ENCODE data around the gene CDCA7L.
"Not testable (repeated sequence)": the region's sequence is repeated elsewhere in the genome, so short reads cannot be mapped to it uniquely, and the experiment has no call there.

Gene CDCA7L

GRCh38 chr7:21883069-21883468, 62.6 kb downstream of the CDCA7L start:
- H3K4me3 Mint-ChIP-seq: no peak overlapping the region
- no peak for TF ChIP-seq CTCF (IDR thresholded peaks at IDR 0.05; ENCODE audit: unreplicated experiment in 3 of 3)
- H3K36me3 Mint-ChIP-seq (ENCODE audit: low read depth): peaks cover 3% of the 10 kb centered on the region
- H3K27me3 Mint-ChIP-seq (ENCODE audit: low read depth): no peaks in the 10 kb centered on the region
- no peaks in the 10 kb centered on the region for H3K4me1 Mint-ChIP-seq
- H3K9me3 Mint-ChIP-seq: no peaks in the 10 kb centered on the region
- H3K27ac Mint-ChIP-seq: no peak overlapping the region

GRCh38 chr7:21869785-21870402, 75.8 kb downstream of the CDCA7L start:
- Mint-ChIP-seq H3K4me1 (no peaks in the 10 kb centered on the region), H3K27ac (no peak overlapping the region), H3K36me3 (ENCODE audit: low read depth) (no peaks in the 10 kb centered on the region), H3K9me3 (no peaks in the 10 kb centered on the region), H3K4me3 (no peak overlapping the region), H3K27me3 (ENCODE audit: low read depth) (no peaks in the 10 kb centered on the region)
- no peak for TF ChIP-seq CTCF (IDR thresholded peaks at IDR 0.05; ENCODE audit: unreplicated experiment in 3 of 3)

GRCh38 chr7:21868576-21868850, 77.2 kb downstream of the CDCA7L start:
- no peak overlapping the region for H3K4me3 Mint-ChIP-seq
- H3K27ac Mint-ChIP-seq: peak overlapping the region in 1 of 3 experiments; percentile 69
- H3K4me1 Mint-ChIP-seq: no peaks in the 10 kb centered on the region
- no peaks in the 10 kb centered on the region for H3K36me3 Mint-ChIP-seq (ENCODE audit: low read depth)
- TF ChIP-seq CTCF (IDR thresholded peaks at IDR 0.05; ENCODE audit: unreplicated experiment in 3 of 3): no peak
- no peaks in the 10 kb centered on the region for H3K27me3 Mint-ChIP-seq (ENCODE audit: low read depth)
- no peaks in the 10 kb centered on the region for H3K9me3 Mint-ChIP-seq

GRCh38 chr7:21867816-21868575, 77.7 kb downstream of the CDCA7L start:
- Mint-ChIP-seq H3K4me1 (no peaks in the 10 kb centered on the region), H3K27me3 (ENCODE audit: low read depth) (no peaks in the 10 kb centered on the region), H3K4me3 (no peak overlapping the region), H3K36me3 (ENCODE audit: low read depth) (no peaks in the 10 kb centered on the region), H3K27ac (peak overlapping the region in 1 of 3 experiments; percentile 69), H3K9me3 (no peaks in the 10 kb centered on the region)
- TF ChIP-seq CTCF (IDR thresholded peaks at IDR 0.05; ENCODE audit: unreplicated experiment in 3 of 3): no peak

- peak overlapping the region in 1 of 3 experiments; percentile 42 for H3K27ac Mint-ChIP-seq
- H3K4me3 Mint-ChIP-seq: no peak overlapping the region
- no peaks in the 10 kb centered on the region for H3K9me3 Mint-ChIP-seq
- no peaks in the 10 kb centered on the region for H3K27me3 Mint-ChIP-seq (ENCODE audit: low read depth)
- no peak for TF ChIP-seq CTCF (IDR thresholded peaks at IDR 0.05; ENCODE audit: unreplicated experiment in 3 of 3)
- H3K36me3 Mint-ChIP-seq (ENCODE audit: low read depth): no peaks in the 10 kb centered on the region
- no peaks in the 10 kb centered on the region for H3K4me1 Mint-ChIP-seq
Measured at GRCh38 chr7:21867226-21867625, 78.5 kb downstream of the CDCA7L start.

GRCh38 chr7:21866731-21867130, 79.0 kb downstream of the CDCA7L start:
- Mint-ChIP-seq H3K27ac (no peak overlapping the region), H3K4me3 (no peak overlapping the region), H3K27me3 (ENCODE audit: low read depth) (no peaks in the 10 kb centered on the region), H3K4me1 (no peaks in the 10 kb centered on the region), H3K36me3 (ENCODE audit: low read depth) (no peaks in the 10 kb centered on the region), H3K9me3 (no peaks in the 10 kb centered on the region)
- TF ChIP-seq CTCF (IDR thresholded peaks at IDR 0.05; ENCODE audit: unreplicated experiment in 3 of 3): no peak

GRCh38 chr7:21865631-21866204, 80.0 kb downstream of the CDCA7L start:
- H3K36me3 Mint-ChIP-seq (ENCODE audit: low read depth); H3K27ac Mint-ChIP-seq; H3K4me1 Mint-ChIP-seq; H3K9me3 Mint-ChIP-seq; H3K27me3 Mint-ChIP-seq (ENCODE audit: low read depth); H3K4me3 Mint-ChIP-seq: not testable (repeated sequence)

Measured in nephron (organoid).